OCI-LY1 (cell line): ENCODE measurements around the gene USF1.

Source experiments
- EZH2 ChIP-seq: fragments of 200-600 bp; sonication (generic), shearing (Covaris generic); IDR thresholded peaks from 2 replicates; pipeline ENCODE4 v1.8.0; 2017; ENCODE audit warnings: borderline replicate concordance, mixed run types, mild to moderate bottlenecking, antibody characterized with exemption, low read length, moderate library complexity, mixed read lengths
- TF ChIP-seq, protein P1 (sequence below): fragments of 200-600 bp; sonication (generic), shearing (Covaris generic); IDR thresholded peaks from 2 replicates; pipeline ENCODE4 v1.5.1; 2017; ENCODE audit warnings: mild to moderate bottlenecking, antibody characterized with exemption, low read length, moderate library complexity, mixed read lengths

DNA sequence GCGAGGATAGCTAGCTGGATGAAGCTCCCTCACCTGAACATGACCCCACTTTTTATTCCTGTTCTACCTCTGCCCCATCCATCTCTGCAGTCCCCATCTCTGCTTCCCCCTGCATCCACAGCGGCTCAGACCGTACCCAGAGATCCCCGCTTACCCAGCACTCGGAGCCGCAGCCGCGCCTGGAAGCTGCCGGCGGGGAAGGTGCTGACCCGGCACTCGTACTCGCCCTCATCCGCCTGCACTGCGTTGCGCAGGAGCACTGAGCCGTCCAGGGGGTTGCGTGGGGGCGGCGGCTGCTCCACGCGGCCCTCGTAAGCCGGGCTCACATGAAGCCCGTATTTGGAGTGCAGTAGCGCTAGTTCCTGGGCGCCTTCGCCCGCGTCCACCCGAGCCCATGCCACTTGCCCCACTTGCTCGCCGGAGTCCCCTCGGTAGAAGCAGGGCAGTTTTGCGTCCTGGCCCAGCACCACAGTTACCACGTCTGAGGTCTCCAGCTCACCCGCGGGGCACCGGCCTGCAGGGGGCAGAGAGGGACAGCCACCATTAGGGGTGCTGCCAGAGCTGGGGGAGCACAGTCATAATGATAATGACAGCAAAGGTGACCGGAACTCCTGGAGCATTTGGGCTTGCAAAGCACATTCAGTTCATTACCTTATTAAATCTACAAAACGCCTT, 33.8 kb upstream of the USF1 start:
- TF ChIP-seq, protein P1, sequence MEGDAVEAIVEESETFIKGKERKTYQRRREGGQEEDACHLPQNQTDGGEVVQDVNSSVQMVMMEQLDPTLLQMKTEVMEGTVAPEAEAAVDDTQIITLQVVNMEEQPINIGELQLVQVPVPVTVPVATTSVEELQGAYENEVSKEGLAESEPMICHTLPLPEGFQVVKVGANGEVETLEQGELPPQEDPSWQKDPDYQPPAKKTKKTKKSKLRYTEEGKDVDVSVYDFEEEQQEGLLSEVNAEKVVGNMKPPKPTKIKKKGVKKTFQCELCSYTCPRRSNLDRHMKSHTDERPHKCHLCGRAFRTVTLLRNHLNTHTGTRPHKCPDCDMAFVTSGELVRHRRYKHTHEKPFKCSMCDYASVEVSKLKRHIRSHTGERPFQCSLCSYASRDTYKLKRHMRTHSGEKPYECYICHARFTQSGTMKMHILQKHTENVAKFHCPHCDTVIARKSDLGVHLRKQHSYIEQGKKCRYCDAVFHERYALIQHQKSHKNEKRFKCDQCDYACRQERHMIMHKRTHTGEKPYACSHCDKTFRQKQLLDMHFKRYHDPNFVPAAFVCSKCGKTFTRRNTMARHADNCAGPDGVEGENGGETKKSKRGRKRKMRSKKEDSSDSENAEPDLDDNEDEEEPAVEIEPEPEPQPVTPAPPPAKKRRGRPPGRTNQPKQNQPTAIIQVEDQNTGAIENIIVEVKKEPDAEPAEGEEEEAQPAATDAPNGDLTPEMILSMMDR = peak; percentile 20; the same call in 1 of the 2 replicates
- no peak for TF ChIP-seq EZH2
